ENCODE measurements around the gene CYP4F22. TPM values are rescaled to one million over a fixed set of nuclear protein-coding genes. Genes with fewer than 3 reads are reported as not detected.
A peak's percentile ranks its signal among the peaks of the same experiment; 100 is the strongest.

Gene CYP4F22
- total RNA-seq, result not detected in 2 replicates

DNA sequence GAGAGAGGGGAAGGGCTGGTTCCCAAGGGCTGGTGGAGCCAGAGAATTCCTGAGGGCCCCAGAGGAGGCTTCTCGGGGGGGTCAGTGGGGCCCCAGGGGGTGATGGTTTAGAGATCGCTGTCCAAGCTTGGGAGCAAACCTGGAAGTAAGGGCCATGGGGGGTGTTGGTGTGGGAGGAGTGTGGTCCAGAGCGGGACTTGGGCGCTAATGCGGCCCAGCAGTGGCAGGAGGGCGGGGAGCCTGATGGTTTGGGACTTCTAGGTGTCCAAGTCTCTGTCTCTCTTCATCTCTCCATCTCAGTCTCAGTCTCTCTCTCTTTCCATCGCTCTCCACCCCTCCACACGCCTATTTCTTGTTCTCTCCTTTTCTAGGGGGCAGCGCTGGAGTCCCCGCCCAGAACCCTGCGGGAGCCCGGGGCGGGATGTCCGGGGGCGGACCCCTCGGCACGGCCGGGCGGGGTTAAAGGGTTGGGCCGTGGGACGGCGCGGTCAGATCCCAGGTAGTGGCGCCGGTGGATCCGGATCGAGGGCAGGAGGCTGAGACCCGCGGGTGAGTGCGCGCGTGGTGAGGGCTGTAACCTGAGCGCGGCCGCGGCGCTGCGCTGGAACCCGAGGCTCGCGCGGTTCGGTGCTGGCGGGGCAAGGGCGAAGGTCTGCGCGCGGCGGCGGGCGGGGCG is at the start of gene CYP4F22:
CYP4F22 (plus strand) TSS at position 491 of the 676 bp plus-strand sequence. CDS start 16,812 bp downstream, outside the sequence.
- DNase-seq (ENCODE audit: insufficient read length, low spot score, missing footprints), result no peak
- Histone ChIP-seq H3K4me1 (ENCODE audit: insufficient read depth, low read length) (no peaks in the 10 kb centered on the region), H3K79me2 (ENCODE audit: insufficient read depth, low read length) (no peaks in the 10 kb centered on the region), H3K27me3 (ENCODE audit: insufficient read depth, low read length) (peaks cover 11% of the 10 kb centered on the region), H3K27ac (ENCODE audit: low read depth, low read length) (no peak within 1 kb of the TSS), H4K20me1 (ENCODE audit: insufficient read depth, low read length) (no peaks in the 10 kb centered on the region), H3K36me3 (ENCODE audit: insufficient read depth, low read length) (no peaks in the 10 kb centered on the region), H3K9me3 (ENCODE audit: low read depth, low read length) (no peaks in the 10 kb centered on the region), H3K4me3 (ENCODE audit: insufficient read depth, low read length) (no peak within 1 kb of the TSS), H3K4me2 (ENCODE audit: insufficient read depth, low read length) (no peak within 1 kb of the TSS), H2AFZ (ENCODE audit: low read length) (no peak within 1 kb of the TSS)
- TF ChIP-seq, protein P1, sequence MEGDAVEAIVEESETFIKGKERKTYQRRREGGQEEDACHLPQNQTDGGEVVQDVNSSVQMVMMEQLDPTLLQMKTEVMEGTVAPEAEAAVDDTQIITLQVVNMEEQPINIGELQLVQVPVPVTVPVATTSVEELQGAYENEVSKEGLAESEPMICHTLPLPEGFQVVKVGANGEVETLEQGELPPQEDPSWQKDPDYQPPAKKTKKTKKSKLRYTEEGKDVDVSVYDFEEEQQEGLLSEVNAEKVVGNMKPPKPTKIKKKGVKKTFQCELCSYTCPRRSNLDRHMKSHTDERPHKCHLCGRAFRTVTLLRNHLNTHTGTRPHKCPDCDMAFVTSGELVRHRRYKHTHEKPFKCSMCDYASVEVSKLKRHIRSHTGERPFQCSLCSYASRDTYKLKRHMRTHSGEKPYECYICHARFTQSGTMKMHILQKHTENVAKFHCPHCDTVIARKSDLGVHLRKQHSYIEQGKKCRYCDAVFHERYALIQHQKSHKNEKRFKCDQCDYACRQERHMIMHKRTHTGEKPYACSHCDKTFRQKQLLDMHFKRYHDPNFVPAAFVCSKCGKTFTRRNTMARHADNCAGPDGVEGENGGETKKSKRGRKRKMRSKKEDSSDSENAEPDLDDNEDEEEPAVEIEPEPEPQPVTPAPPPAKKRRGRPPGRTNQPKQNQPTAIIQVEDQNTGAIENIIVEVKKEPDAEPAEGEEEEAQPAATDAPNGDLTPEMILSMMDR (IDR thresholded peaks at IDR 0.05; ENCODE audit: extremely low read depth, low read depth, low read length), result no peak

DNA sequence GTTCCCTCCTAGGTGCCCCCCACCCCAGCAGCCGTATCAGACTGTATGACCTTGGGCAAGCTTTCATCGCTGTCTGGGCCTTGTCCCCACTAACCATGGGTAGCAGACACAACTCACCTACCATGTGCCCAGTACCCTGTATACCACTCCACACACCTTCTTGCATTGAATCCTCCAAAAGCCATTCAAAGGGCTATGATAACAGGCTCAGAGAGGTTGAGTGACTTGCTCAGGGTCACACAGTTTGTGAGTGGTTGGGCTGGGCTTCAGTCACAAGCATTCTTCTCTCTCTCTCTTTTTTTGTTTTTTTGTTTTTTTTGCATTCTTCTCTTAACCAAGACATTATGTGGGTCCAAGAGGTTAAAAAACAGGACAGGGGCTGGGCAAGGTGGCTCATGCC is 46.6 kb upstream of the CYP4F22 start:
- peak; percentile 61 for DNase-seq (ENCODE audit: insufficient read length, low spot score, missing footprints)
- TF ChIP-seq, protein P1 (IDR thresholded peaks at IDR 0.05; ENCODE audit: extremely low read depth, low read depth, low read length), result no peak
- no peak overlapping the region for H3K4me2 ChIP-seq (ENCODE audit: insufficient read depth, low read length)
- no peaks in the 10 kb centered on the region for H3K9me3 ChIP-seq (ENCODE audit: low read depth, low read length)
- H3K4me3 ChIP-seq (ENCODE audit: insufficient read depth, low read length), result no peak overlapping the region
- no peaks in the 10 kb centered on the region for H4K20me1 ChIP-seq (ENCODE audit: insufficient read depth, low read length)
- H3K4me1 ChIP-seq (ENCODE audit: insufficient read depth, low read length), result peaks cover under 1% of the 10 kb centered on the region
- peaks cover 29% of the 10 kb centered on the region for H3K27me3 ChIP-seq (ENCODE audit: insufficient read depth, low read length)
- H2AFZ ChIP-seq (ENCODE audit: low read length), result no peak overlapping the region
- no peaks in the 10 kb centered on the region for H3K36me3 ChIP-seq (ENCODE audit: insufficient read depth, low read length)
- no peaks in the 10 kb centered on the region for H3K79me2 ChIP-seq (ENCODE audit: insufficient read depth, low read length)
- no peak overlapping the region for H3K27ac ChIP-seq (ENCODE audit: low read depth, low read length)

DNA sequence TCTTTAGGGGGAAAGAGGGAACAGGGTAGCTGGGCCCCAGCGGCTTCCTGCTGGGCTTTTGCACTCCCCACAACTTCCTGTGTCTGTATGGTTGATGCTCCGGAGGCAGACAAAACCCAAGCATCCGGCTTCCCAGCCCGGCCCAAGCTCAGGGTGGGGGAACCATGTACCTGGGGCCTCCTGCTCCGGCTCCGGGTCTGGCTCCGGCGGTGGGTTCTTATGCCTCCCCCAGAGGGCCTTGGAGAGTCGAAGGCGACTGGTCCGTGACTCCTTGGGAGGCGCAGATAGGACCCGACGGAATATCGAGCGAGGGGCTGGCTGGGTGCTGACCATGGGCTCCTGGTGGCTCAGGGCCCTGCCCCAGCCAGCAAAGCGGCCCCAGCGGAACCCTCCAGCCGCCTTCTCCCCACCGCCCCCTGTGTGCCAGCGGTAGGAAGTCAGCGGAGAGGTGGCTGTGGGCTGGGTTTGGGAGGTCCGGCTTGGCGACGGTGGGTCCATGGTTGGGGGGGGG is 44.4 kb upstream of the CYP4F22 start:
- Histone ChIP-seq H3K27ac (ENCODE audit: low read depth, low read length) (no peak overlapping the region), H3K4me2 (ENCODE audit: insufficient read depth, low read length) (no peak overlapping the region), H2AFZ (ENCODE audit: low read length) (no peak overlapping the region), H4K20me1 (ENCODE audit: insufficient read depth, low read length) (no peaks in the 10 kb centered on the region), H3K9me3 (ENCODE audit: low read depth, low read length) (no peaks in the 10 kb centered on the region), H3K36me3 (ENCODE audit: insufficient read depth, low read length) (no peaks in the 10 kb centered on the region), H3K27me3 (ENCODE audit: insufficient read depth, low read length) (peaks cover 23% of the 10 kb centered on the region), H3K4me3 (ENCODE audit: insufficient read depth, low read length) (no peak overlapping the region), H3K79me2 (ENCODE audit: insufficient read depth, low read length) (no peaks in the 10 kb centered on the region), H3K4me1 (ENCODE audit: insufficient read depth, low read length) (peaks cover 6% of the 10 kb centered on the region)
- no peak for DNase-seq (ENCODE audit: insufficient read length, low spot score, missing footprints)
- TF ChIP-seq, protein P1 (IDR thresholded peaks at IDR 0.05; ENCODE audit: extremely low read depth, low read depth, low read length), result no peak

Measured in osteoblast (primary cell).